Measurements from ENCODE around the gene LASP1.

GRCh38 chr17:38885044-38885727, 15.3 kb downstream of the LASP1 start:
- no peak for TF ChIP-seq CTCF (conservative IDR thresholded peaks at IDR 0.05; ENCODE audit: low read length)
- TF ChIP-seq EZH2phosphoT487 (IDR thresholded peaks at IDR 0.05; ENCODE audit: borderline replicate concordance, low read depth, low read length) = no peak
